Measurements from ENCODE around the gene NLGN2. TPM values are rescaled to one million over a fixed set of nuclear protein-coding genes. Genes with fewer than 3 reads are reported as not detected.

Gene NLGN2
- total and polyA plus RNA-seq, 4 donors = 5.0 to 15.2 (median 8.2) TPM

- Histone ChIP-seq H3K9ac (ENCODE audit: insufficient read depth in 1 of 2, low read length in 2 of 2) (peak within 1 kb of the TSS in 1 of 2 donors; percentile 61), H3K4me1 (ENCODE audit: control insufficient read depth in 5 of 5, insufficient read depth in 5 of 5, low read length in 5 of 5) (peaks cover 0 to 12% (median 0%) of the 10 kb centered on the region in 5 donors), H3K27ac (ENCODE audit: low read depth in 1 of 2, low read length in 1 of 2) (no peak within 1 kb of the TSS), H3K4me3 (no peak within 1 kb of the TSS), H3K9me3 (ENCODE audit: control insufficient read depth in 4 of 4, insufficient read depth in 3 of 4, low read length in 3 of 4) (no peaks in the 10 kb centered on the region), H3K36me3 (ENCODE audit: control insufficient read depth in 4 of 4, insufficient read depth in 4 of 4, low read length in 4 of 4) (peaks cover 0 to 10% (median 4%) of the 10 kb centered on the region in 4 donors), H3K27me3 (ENCODE audit: control insufficient read depth in 3 of 3, insufficient read depth in 3 of 3, low read length in 2 of 3) (no peaks in the 10 kb centered on the region)
- DNase-seq (peak; percentile 79 to 84 (median 83)), ATAC-seq (ENCODE audit: insufficient read depth, low FRiP score) (no peak)
- TF ChIP-seq CTCF (IDR thresholded peaks at IDR 0.05; ENCODE audit: control extremely low read depth, extremely low read depth) = no peak
- WGBS, 2 donors = 83 to 92% methylated on average over 17 of the region's 17 CpGs
Measured at GRCh38 chr17:7419819-7420610, 12.4 kb downstream of the NLGN2 start, which contains the start of gene SPEM1. Gene SPEM1 (plus strand): TSS chr17:7420324. CDS start chr17:7420385, 61 bp downstream.

- peaks cover 0 to 7% (median 0%) of the 10 kb centered on the region in 4 donors for H3K36me3 ChIP-seq (ENCODE audit: control insufficient read depth in 4 of 4, insufficient read depth in 4 of 4, low read length in 4 of 4)
- no peak overlapping the region for H3K27ac ChIP-seq (ENCODE audit: low read depth in 1 of 2, low read length in 1 of 2)
- no peaks in the 10 kb centered on the region for H3K27me3 ChIP-seq (ENCODE audit: control insufficient read depth in 3 of 3, insufficient read depth in 3 of 3, low read length in 2 of 3)
- DNase-seq = no peak
- TF ChIP-seq CTCF (IDR thresholded peaks at IDR 0.05; ENCODE audit: control extremely low read depth, extremely low read depth) = no peak
- peaks cover 0 to 12% (median 0%) of the 10 kb centered on the region in 5 donors for H3K4me1 ChIP-seq (ENCODE audit: control insufficient read depth in 5 of 5, insufficient read depth in 5 of 5, low read length in 5 of 5)
- no peak overlapping the region for H3K9ac ChIP-seq (ENCODE audit: insufficient read depth in 1 of 2, low read length in 2 of 2)
- 96 to 97% methylated on average over 16 of the region's 16 CpGs for WGBS, 2 donors
- no peak for ATAC-seq (ENCODE audit: insufficient read depth, low FRiP score)
- H3K9me3 ChIP-seq (ENCODE audit: control insufficient read depth in 4 of 4, insufficient read depth in 3 of 4, low read length in 3 of 4) = no peaks in the 10 kb centered on the region
- H3K4me3 ChIP-seq = no peak overlapping the region
Measured at GRCh38 chr17:7421186-7421585, 13.5 kb downstream of the NLGN2 start.

GRCh38 chr17:7423679-7424078, 16.0 kb downstream of the NLGN2 start:
- DNase-seq (peak in 1 of 3 donors; percentile 34), ATAC-seq (ENCODE audit: insufficient read depth, low FRiP score) (no peak)
- WGBS, 2 donors = 57 to 85% methylated on average over 4 of the region's 4 CpGs
- Histone ChIP-seq H3K36me3 (ENCODE audit: control insufficient read depth in 4 of 4, insufficient read depth in 4 of 4, low read length in 4 of 4) (no peaks in the 10 kb centered on the region), H3K9ac (ENCODE audit: insufficient read depth in 1 of 2, low read length in 2 of 2) (no peak overlapping the region), H3K27me3 (ENCODE audit: control insufficient read depth in 3 of 3, insufficient read depth in 3 of 3, low read length in 2 of 3) (no peaks in the 10 kb centered on the region), H3K9me3 (ENCODE audit: control insufficient read depth in 4 of 4, insufficient read depth in 3 of 4, low read length in 3 of 4) (no peaks in the 10 kb centered on the region), H3K4me3 (no peak overlapping the region), H3K27ac (ENCODE audit: low read depth in 1 of 2, low read length in 1 of 2) (no peak overlapping the region), H3K4me1 (ENCODE audit: control insufficient read depth in 5 of 5, insufficient read depth in 5 of 5, low read length in 5 of 5) (peaks cover 0 to 12% (median 0%) of the 10 kb centered on the region in 5 donors)
- no peak for TF ChIP-seq CTCF (IDR thresholded peaks at IDR 0.05; ENCODE audit: control extremely low read depth, extremely low read depth)
